Stimulated activated CD4-positive, alpha-beta T cell treated with anti-CD3 and anti-CD28 coated beads, TNF-alpha, amount 100 ng/mL, for 48 hours (primary cell): ENCODE results near the gene DSC3.

ENCODE experiments used
- DNase-seq, 3 donors: peaks; one replicate each; pipeline ENCODE4 v3.0.0-alpha.2; 2020; ENCODE audit warnings: low read depth in 3 of 3

Gene DSC3

GRCh38 chr18:31042406-31043181, at the start of gene DSC3:
Gene DSC3 (minus strand): TSS chr18:31042742. CDS start chr18:31042660, 82 bp downstream.
- DNase-seq: no peak

- no peak for DNase-seq
Observed at GRCh38 chr18:31091350-31091749, 48.8 kb upstream of the DSC3 start.

GRCh38 chr18:31088532-31088931, 46.0 kb upstream of the DSC3 start:
- DNase-seq: no peak

GRCh38 chr18:31079973-31080372, 37.4 kb upstream of the DSC3 start:
- no peak for DNase-seq

- no peak for DNase-seq
Observed at GRCh38 chr18:31077878-31078277, 35.3 kb upstream of the DSC3 start.

- no peak for DNase-seq
Observed at GRCh38 chr18:31072175-31072574, 29.6 kb upstream of the DSC3 start.

GRCh38 chr18:31070206-31070605, 27.7 kb upstream of the DSC3 start:
- DNase-seq: no peak

- no peak for DNase-seq
Observed at GRCh38 chr18:31066266-31066665, 23.7 kb upstream of the DSC3 start.

GRCh38 chr18:31065036-31065773, 22.7 kb upstream of the DSC3 start:
- no peak for DNase-seq

- no peak for DNase-seq
Observed at GRCh38 chr18:31064130-31064529, 21.6 kb upstream of the DSC3 start.

GRCh38 chr18:31061945-31062344, 19.4 kb upstream of the DSC3 start:
- DNase-seq: no peak

- DNase-seq: no peak
Observed at GRCh38 chr18:31058897-31059296, 16.4 kb upstream of the DSC3 start.

- DNase-seq: no peak
Observed at GRCh38 chr18:31057917-31058316, 15.4 kb upstream of the DSC3 start.

GRCh38 chr18:31057051-31057450, 14.5 kb upstream of the DSC3 start:
- no peak for DNase-seq

GRCh38 chr18:31056296-31056695, 13.8 kb upstream of the DSC3 start:
- DNase-seq: no peak

- DNase-seq: no peak
Observed at GRCh38 chr18:31050635-31051034, 8.1 kb upstream of the DSC3 start.

GRCh38 chr18:31049189-31049588, 6.6 kb upstream of the DSC3 start:
- no peak for DNase-seq

- DNase-seq: no peak
Observed at GRCh38 chr18:31048216-31048615, 5.7 kb upstream of the DSC3 start.

- no peak for DNase-seq
Observed at GRCh38 chr18:31046916-31047315, 4.4 kb upstream of the DSC3 start.

- no peak for DNase-seq
Observed at GRCh38 chr18:31045599-31045998, 3.1 kb upstream of the DSC3 start.

- no peak for DNase-seq
Observed at GRCh38 chr18:31044926-31045325, 2.4 kb upstream of the DSC3 start.

GRCh38 chr18:31043709-31044108, 1.2 kb upstream of the DSC3 start:
- no peak for DNase-seq

- DNase-seq: no peak
Observed at GRCh38 chr18:31042084-31042405, 497 bp downstream of the DSC3 start.
